HG03159 (cell line): ENCODE measurements around the gene ARL8A.
"Not testable (repeated sequence)": the region's sequence is repeated elsewhere in the genome, so short reads cannot be mapped to it uniquely, and the experiment has no call there.

Experiments used
- ATAC-seq: cut with Tn5 transposase; IDR thresholded peaks from one replicate; pipeline ENCODE4 v1.9.1; 2021; ENCODE audit warnings: mild to moderate bottlenecking, moderate library complexity; ENCODE audit not compliant: unreplicated experiment

Gene ARL8A

DNA sequence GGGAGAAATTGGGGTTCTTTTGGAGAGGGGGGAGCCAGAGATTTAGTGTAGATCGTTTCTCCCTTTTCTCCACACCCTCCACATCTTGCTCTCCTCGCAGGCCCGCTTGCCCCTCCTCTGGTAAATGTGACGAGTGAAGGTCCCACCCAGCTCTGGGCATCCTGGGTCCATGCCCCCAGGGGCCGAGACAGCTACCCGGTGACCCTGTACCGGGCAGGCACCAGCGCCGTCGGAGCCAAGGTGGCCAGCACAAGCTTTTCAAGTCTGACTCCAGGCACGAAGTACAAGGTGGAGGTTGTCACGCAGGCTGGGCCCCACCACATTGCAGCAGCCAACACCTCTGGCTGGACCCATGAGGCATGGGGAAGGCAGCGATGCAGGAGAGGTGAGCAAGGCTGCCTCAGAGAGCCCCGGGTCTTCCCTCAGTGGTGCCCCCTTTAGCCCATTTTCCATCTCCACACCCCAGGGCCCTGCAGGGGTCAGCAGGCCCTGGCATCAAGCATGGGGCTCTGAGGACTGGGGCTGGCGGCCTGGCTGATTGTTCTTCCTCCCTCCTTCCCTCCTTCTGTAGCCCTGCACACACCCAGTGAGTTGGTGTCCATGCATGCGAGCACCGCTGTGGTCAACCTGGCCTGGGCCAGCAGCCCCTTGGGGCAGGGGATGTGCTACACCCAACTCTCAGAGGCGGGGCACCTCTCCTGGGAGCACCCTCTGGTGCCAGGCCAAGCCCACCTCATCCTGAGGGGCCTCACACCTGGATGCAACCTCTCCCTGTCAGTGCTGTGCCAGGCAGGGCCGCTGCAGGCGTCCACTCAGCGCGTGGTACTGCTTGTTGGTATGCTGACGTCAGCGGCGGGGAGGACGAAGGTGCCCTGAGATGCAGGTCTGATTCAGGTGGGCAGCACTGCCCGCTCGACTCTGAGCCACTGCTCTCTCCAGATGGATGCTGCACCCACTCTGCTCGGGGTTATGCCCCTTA lies 32.7 kb upstream of the ARL8A start:
- ATAC-seq, result no peak

DNA sequence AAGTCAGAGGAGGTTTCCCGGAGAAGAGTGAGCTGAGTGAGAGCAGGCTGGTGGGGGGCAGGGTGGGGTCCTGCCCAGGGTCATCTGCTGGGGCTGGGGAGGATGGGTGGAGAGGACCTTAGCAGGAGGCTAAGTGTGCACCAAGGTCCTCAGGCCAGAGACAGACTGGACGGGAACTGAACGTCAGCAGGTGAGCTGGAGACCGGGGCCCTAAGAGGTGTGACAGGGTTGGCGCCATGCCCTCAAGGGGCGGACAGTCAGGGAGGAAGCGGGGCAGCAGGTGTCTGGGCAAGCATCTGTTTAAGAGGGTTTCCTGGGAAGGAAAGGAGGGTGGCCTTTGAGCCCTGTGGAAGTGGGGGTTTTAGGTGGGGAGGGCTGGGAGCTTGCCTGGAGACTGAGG lies 29.5 kb upstream of the ARL8A start:
- ATAC-seq, result no peak

DNA sequence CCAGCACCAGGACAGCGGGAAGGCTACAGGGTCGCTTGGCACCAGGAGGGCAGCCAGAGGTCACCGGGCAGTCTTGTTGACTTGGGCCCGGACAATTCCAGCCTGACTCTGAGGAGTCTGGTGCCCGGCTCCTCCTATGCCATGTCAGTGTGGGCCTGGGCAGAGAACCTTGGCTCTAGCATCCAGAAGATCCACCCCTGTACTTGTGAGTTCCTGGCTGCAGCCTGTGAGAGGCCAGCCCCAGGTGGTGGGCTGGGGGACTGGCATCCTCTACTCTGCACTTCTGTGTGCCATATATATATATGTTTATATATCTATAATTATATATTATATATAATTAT lies 27.4 kb upstream of the ARL8A start:
- no peak for ATAC-seq

DNA sequence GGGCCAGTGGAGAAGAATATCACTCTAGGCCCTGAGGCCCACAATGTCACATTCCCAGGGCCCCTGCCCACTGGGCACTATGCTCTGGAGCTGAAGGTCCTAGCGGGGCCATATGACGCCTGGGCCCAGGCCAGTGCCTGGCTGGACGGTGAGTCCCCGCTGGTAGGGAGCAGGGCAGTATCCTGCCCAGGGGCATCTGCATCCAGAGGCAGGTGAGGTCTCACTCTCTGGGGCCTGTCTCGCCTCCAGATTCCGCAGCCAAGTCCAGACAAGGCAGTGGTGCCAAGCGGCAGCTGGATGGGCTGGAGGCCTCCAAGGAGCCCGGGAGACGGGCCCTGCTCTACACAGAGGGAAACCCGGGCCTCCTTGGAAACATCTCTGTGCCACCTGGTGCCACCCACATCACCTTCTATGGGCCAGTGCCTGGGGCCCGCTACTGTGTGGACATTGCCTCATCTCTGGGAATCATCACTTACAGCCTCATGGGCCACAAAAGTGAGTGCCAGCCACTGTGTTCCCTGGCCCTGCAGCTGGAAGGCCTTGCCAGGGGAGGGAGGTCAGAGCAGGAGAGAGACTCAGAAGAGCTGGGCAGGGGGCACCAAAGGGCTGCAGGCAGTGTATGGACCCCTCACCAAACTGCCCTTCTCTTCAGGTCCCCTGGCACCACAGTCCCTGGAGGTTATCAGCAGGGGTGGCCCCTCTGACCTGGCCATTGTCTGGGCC lies 26.9 kb upstream of the ARL8A start:
- ATAC-seq, result no peak

DNA sequence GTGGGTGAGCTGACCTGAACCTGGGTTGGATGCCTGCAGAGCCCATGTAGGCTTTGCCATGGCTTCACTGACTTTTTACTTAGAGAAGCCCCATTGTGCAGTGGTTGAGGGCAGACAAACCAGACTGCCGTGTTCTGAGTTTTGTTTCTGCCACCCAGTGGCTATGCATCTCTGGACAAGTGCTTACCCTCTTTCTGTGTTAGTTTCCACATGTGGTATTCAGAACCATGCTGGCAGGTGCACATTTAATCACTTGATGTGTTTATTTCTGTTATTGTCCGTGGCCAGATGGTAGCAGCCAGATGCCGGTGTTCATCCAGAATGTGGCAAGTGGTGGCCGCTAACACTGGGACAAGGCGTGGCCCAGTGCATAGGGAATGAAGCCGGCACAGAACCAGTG lies 26.2 kb upstream of the ARL8A start:
- ATAC-seq, result no peak

DNA sequence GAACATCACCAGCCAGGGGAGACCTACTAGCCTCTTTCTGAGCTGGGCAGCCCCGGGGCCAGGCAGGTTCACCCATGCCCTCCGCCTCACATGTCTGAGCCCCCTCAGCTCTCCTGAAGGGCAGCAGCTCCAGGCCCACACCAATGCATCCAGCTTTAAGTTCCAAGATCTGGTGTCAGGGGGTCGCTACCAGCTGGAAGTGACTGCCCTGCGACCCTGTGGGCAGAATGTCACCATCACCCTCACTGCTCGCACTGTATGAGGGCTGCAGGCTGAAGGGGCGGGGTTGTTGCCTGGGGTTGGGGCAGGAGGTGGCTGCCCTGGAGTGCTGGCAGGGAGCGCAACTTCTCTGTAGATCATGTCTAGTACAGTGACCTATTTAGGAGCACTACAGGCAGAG lies 24.3 kb upstream of the ARL8A start:
- ATAC-seq, result no peak

DNA sequence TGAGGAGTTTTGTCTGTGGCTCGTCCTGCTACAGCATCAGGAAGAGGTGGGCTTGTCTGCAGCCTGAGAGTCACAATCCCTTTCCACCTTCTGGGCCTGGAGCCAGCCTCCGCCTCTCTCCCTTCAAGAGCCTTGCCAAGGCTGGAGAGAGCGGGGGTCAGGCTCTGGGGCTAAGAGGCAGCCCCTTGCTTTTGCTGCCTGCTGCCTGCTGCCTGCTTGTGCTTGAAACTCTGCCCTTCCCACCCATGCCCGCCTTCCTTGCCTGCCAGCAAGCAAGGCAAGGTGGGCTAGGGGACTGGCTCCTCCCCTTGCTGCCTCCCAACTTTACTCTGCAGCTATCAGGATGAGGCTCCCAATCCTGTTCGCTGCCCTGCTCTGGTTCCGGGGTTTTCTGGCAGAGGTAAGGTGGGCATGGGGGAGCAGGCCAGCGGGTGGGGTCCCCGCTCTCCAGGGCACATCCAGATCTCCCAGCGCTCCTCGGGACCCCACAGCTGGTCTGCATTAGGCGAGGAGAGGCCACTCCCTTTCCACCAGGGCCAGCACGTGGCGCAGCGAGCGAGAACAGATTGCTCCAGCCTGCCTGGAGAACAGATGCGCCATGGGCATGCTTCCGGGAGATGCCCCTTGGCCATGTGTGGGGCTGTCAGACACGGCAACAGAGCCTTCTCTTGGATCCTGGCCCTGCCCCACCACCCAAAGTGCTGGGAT lies 23.3 kb upstream of the ARL8A start:
- no peak for ATAC-seq

DNA sequence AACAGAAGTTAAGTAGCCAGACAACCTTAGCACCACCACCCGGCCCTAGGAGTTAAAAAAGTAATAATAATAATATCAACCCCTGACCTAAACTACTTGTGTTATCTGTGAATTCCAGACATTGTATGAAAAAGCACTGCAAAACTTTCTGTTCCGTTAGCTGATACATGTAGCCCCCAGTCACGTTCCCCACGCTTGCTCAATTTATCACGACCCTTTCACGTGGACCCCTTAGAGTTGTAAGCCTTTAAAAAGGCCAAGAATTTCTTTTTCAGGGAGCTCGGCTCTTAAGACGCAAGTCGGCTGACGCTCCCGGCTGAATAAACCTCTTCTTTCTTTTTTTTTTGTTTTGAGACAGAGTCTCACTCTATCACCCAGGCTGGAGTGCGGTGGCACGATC lies 22.5 kb upstream of the ARL8A start:
- ATAC-seq, result not testable (repeated sequence)

DNA sequence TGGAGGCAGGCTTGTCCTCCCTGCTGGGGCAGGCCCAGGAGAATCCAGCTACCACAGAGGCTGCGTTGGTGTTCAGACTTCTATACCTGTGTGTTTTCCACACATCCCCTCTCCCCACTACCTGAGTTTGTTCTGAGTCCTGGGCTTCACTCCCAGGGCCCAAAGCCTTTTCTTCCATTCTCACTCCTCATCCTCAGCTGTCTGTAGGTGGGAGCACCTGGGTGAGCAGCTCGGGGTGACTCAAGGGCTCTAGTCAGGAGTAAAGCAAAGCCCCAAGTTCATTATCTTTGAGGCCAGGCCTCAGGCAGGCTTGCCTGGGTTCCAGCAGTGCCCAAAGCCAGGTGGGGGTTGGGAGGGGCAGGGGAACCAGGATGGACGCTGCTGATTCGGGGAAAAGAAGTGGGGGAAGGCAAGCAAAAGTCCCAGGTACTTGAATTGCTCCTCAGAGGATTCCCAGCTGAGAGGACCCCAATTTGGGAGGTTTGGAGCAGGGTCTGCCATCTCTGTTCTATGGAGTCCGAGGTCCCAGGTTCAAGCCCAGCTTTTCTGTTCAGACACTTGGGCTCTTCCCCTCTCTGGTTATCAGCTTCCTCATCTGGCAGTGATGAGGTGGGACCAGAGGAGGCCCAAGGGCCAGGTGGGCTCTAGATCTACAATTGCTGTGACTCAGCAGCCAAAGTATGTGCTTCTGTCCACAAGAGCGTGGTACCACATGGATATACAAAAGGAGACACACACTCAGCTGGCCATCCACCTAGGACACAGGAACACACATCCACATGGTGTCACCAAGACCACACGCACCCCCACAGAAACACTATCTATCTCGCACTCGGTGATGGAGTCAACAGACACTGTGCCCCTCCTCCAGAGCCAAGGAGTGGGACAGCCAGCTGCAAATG lies 21.7 kb upstream of the ARL8A start:
- ATAC-seq, result no peak

DNA sequence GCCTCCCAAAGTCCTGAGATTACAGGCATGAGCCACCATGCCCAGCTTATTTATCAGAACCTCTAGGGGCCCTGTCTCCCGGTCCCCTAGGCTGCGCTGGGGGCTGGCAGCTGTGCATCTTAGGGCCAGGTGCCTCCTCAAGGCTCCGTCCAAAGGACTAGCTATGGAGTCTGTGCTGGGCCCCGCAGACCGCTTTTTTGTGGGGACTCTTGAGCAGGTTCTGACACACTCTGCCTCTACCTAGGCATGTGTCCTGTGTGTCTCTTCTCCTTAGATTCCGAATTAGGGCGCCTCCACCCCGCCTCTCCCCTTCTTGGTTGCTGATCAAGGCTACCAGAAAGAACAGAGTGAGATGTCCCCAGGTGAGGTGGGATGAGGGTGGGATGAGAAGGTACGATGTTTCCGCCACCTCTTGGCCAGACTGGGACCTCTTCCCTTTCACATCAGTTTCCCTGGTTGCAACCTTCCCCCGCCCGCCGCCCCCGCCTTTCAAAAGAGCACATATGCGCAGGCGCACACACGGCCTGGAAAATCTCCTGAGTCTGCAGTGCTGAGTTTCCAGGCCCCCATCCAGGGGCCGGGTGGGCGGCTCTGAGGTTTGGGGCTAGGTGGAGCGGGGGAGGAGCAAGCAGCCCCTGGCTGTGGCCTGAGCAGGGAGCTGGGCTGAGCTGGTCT lies 20.9 kb upstream of the ARL8A start:
- no peak for ATAC-seq

DNA sequence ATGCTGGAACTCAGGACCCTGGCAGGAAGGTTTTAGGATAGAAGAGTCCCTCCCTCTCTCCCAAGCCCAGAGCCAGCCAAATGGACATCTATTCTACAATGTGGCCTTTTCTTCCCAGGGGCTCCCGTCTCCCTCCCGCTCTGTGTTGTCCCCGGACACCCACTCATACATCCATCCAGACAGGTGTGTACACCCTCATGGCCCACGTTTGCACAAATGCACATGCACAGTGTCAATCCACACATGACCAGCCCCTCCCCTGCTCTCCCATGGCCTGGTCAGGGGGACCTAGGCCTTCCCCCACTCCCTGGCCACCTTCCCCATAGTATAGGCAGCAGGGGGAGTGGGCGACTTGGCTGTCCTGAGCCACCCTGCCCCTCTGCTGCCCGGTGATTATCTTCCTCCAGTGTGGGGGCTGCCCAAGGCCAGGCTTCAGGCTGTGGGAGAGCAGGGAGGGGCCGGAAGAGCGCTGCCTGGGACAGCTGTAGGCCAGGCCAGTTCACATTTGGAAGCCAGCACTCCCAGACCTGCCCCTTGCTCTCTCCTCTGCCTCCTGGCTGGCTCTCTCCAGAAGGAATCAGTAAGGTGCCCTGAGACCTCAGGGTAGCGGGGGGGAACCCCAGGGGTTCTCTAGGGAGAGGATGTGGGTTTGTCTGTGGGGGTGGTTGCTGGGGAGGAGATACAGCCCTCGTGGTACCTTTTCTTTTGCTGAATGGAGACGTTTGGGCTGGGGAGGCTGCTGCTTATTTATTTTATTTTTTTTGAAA lies 19.9 kb upstream of the ARL8A start:
- ATAC-seq, result peak; percentile 49

DNA sequence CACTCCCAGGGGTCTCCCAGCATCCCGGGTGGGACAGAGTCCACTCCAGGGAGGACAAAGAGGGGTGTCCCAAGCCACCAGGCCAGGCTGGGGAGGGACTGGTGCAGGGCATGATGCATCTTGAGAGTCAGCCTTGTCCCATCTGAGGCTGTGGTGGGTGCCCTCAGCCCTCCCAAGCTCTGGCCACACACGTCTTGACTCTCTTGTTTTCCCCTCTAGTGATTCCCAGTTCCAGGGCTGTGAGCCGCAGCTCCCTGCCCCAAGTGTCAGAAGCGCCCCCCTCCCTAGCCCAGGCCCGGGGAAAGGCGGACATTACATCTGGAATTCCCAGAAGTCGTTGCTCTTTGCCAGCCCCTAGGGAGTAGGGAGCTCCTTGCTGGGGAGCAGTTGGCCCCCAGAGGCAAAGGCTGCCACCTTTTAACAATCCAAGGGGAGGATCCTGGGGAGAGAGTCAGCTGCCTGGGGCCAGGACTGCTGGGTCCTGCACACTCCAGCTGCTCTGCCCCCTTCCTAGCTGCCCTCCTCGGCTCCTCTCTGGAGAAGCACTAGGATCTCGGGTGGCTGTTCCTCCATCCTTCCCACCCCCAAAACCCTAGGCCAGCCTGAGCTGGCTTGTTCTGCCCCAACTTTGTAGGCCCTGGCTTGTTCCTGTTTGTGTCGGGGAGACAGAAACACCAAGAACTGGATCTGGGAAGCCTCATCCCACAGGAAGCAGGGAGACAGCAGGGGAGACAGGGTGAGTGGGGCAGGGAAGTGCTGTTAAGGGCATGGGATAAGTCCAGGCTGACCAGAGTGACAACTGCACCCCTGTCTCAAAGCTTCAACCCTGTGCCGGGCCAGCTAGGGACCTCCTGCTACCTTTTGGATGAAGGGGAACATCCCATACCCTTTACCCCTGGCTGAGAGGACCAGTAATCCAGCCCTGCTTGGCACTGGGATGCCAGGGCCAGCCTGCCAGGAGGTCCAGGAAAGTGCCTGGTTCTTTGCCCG lies 19.0 kb upstream of the ARL8A start:
- ATAC-seq, result no peak

DNA sequence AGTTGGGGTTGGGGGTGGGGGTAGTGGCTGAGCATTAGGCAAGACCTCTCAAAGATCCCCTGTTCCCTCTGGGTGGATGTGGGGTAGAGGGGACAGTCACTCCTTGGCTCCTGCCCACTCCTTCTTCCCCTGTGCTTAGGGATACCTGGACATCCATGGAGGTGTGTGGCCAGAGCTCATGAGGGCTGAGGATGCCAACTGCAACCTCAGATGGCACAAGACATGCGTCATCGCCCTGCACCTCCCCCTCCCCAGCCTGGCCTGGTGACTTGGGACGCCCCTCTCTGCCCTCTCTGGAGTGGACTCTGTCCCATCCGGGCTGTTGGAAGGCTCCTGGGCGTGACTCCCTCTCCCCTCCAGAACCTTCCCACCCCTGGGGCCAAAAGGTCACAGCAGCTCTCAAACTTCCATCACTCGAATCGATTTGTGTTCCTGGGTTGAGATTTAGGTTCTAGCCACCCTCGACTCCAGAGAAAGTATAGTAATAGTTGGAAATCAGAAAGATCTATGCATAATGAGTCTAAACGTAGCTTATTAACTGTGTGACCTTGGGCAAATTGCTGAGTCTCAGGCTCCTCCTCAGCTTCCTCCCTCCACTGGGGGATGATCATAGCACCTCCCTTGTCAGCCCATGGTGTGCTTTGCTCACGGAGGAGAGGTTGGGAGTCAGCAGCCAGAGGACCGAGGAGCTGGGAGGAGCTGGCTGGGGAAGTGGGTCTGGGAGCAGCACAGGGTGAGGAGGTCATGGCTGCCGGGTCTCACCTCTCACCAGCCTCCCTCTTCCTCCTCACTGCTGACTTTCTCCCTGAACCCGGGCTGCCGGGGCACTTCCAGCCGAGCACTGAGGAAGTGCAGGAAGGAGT lies 18.1 kb upstream of the ARL8A start:
- ATAC-seq, result no peak

DNA sequence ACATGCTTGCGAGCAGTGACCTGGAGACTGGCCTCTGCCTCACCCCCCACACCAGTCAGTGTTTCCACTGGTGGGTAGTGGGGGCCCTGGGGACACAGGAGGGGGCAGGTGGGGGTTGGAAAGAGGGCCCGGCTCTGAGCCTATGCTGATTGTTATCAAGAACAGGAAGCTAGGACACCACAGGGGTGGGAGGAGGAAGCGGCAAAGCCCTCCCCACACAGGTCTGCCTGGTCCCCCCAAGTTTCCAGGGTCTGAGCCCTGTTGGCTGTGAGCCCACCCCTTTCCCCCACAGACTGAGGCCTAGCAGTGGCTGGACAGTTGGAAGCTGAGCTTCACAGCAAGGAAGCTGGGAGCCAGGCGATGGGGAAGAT lies 17.5 kb upstream of the ARL8A start:
- ATAC-seq, result peak; percentile 38

DNA sequence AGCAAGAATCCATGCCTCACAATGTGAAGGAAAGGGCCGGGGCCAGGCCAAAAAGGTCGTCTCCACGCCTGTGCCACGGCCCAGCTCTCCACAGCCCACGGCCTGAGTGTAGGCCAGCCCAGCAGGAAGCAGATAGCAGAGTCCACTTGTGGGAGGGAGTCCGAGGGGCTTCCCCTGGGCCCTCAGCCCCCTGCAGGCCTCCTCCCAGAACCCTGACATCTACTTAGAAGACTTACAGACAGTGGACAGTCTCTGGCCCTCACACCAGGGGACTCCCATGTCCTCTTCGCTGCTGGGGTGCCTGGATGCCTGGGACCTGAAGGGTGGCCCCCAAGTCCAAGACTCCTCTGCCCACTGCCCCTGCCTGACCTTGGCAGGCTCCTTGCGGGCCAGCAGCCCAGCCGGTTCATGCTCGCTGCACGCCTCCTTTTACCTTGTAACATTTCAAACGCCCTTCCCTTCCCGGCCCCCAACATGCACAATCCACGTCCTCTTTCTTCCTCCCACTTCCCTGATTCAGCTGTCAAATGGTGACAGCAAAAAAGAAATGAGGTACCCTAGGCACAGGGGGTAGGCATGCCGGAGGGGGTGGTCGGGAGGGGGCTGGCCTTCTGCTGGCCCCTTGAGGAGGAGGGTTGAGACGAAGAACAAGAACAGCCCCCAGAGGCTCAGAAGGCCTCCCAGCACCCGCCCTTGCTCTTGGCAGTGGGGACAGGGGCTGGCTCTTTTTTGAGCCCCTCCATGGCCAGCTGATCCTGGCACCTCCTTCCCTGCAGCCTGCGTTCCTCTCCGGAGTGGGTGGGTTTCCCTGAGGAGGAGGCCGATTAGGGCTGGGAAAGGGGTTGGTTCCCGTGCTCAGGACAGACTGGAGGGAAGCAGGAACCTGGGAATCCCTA lies 16.9 kb upstream of the ARL8A start:
- ATAC-seq, result no peak

DNA sequence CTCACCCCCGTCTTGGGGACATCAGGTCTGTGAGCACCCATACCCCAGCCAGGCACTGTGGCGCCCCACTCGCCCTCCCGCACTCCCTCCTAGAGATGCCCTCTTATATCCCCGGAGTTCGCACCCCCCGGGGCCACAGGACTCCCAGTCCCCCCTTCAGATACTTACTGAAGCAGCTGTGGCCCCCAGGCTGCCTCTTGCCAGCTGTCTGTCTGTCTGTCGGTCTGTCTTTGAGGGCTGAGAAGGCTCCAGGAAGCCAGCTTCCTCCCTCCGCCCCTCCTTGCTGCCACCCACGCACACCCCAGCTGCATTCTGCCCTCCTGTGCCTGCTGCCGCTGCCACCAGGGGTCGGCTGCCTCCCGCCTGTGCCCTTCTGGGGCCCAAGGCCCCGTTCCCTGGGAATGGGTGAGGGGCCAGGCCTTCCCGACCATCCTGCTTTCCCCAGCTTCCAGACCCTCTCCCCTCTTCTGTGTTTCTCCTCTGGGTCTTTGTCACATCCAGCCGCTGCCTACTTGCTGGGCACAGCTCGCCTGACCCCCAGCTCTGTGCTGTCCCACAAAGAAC lies 15.9 kb upstream of the ARL8A start, which contains the start of gene PTPN7:
Gene PTPN7, minus strand, starts transcription at position 226 of the 564 bp plus-strand sequence. CDS start 1,200 bp downstream, outside the sequence.
- peak; percentile 53 for ATAC-seq
